ENCODE measurements around the gene ADARB2. TPM values are rescaled to one million over a fixed set of nuclear protein-coding genes. Genes with fewer than 3 reads are reported as not detected.
"Not testable (repeated sequence)": the region's sequence is repeated elsewhere in the genome, so short reads cannot be mapped to it uniquely, and the experiment has no call there.

ADARB2 gene
- total RNA-seq, 2 donors from 2014 or later, result 1.1 to 1.8 TPM

- Mint-ChIP-seq H3K36me3 (ENCODE audit: low read depth) (peaks cover 2% of the 10 kb centered on the region), H3K9me3 (peaks cover 51% of the 10 kb centered on the region), H3K27ac (no peak overlapping the region), H3K4me1 (peaks cover 4% of the 10 kb centered on the region), H3K4me3 (no peak overlapping the region), H3K27me3 (ENCODE audit: insufficient read depth) (no peaks in the 10 kb centered on the region)
- Histone ChIP-seq H3K27ac (ENCODE audit: low read depth, low read length) (no peak overlapping the region), H3K4me1 (ENCODE audit: control insufficient read depth, insufficient read depth, low read length) (no peaks in the 10 kb centered on the region), H3K4me3 (ENCODE audit: low read length) (no peak overlapping the region), H3K9ac (ENCODE audit: extremely low read depth, low read length, poor library complexity, severe bottlenecking) (no peak overlapping the region), H3K9me3 (ENCODE audit: control insufficient read depth, low read length) (peaks cover 11% of the 10 kb centered on the region), H3K27me3 (ENCODE audit: control insufficient read depth, insufficient read depth, low read length, poor library complexity, severe bottlenecking) (no peaks in the 10 kb centered on the region), H3K36me3 (ENCODE audit: control insufficient read depth, insufficient read depth, low read length) (no peaks in the 10 kb centered on the region)
- TF ChIP-seq, protein P1, sequence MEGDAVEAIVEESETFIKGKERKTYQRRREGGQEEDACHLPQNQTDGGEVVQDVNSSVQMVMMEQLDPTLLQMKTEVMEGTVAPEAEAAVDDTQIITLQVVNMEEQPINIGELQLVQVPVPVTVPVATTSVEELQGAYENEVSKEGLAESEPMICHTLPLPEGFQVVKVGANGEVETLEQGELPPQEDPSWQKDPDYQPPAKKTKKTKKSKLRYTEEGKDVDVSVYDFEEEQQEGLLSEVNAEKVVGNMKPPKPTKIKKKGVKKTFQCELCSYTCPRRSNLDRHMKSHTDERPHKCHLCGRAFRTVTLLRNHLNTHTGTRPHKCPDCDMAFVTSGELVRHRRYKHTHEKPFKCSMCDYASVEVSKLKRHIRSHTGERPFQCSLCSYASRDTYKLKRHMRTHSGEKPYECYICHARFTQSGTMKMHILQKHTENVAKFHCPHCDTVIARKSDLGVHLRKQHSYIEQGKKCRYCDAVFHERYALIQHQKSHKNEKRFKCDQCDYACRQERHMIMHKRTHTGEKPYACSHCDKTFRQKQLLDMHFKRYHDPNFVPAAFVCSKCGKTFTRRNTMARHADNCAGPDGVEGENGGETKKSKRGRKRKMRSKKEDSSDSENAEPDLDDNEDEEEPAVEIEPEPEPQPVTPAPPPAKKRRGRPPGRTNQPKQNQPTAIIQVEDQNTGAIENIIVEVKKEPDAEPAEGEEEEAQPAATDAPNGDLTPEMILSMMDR (conservative IDR thresholded peaks at IDR 0.05), result peak; percentile 20
- peak; percentile 73 for DNase-seq
- 11 to 18% methylated on average over 4 to 5 of the region's 5 CpGs for WGBS, 2 experiments (ENCODE audit: insufficient coverage in 1 of 2, insufficient read length in 1 of 2)
These were observed 37.5 kb upstream of the ADARB2 start for GRCh38 chr10:1774796-1775195.

DNA sequence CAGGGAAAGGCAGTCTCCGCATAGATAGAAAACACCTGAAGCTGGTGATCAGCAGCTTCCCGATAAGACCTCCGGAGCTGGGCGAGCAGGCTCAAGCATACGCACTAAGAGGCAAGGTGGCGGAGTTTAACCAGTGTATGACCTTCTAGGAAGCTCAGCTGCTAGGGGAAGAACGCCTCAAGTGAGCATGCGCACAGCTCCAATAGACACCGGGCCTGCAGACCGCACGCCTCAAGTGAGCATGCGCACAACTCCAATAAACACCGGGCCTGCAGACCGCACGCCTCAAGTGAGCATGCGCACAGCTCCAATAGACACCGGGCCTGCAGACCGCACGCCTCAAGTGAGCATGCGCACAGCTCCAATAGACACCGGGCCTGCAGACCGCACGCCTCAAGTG lies 35.9 kb upstream of the ADARB2 start:
- DNase-seq; H3K27me3 Mint-ChIP-seq (ENCODE audit: insufficient read depth); H3K4me3 ChIP-seq (ENCODE audit: low read length); H3K4me3 Mint-ChIP-seq; H3K27ac Mint-ChIP-seq; H3K36me3 Mint-ChIP-seq (ENCODE audit: low read depth); H3K36me3 ChIP-seq (ENCODE audit: control insufficient read depth, insufficient read depth, low read length); H3K4me1 ChIP-seq (ENCODE audit: control insufficient read depth, insufficient read depth, low read length); H3K4me1 Mint-ChIP-seq; H3K27me3 ChIP-seq (ENCODE audit: control insufficient read depth, insufficient read depth, low read length, poor library complexity, severe bottlenecking); H3K27ac ChIP-seq (ENCODE audit: low read depth, low read length); H3K9ac ChIP-seq (ENCODE audit: extremely low read depth, low read length, poor library complexity, severe bottlenecking): not testable (repeated sequence)
- H3K9me3 Mint-ChIP-seq, result peaks cover 45% of the 10 kb centered on the region
- WGBS, 2 experiments (ENCODE audit: insufficient coverage in 1 of 2, insufficient read length in 1 of 2), result 93 to 97% methylated on average over 10 to 23 of the region's 23 CpGs
- H3K9me3 ChIP-seq (ENCODE audit: control insufficient read depth, low read length), result peaks cover 11% of the 10 kb centered on the region

GRCh38 chr10:1766049-1766448 lies 28.7 kb upstream of the ADARB2 start:
- no peak for DNase-seq
- Histone ChIP-seq H3K36me3 (ENCODE audit: control insufficient read depth, insufficient read depth, low read length) (no peaks in the 10 kb centered on the region), H3K4me1 (ENCODE audit: control insufficient read depth, insufficient read depth, low read length) (no peaks in the 10 kb centered on the region), H3K9ac (ENCODE audit: extremely low read depth, low read length, poor library complexity, severe bottlenecking) (no peak overlapping the region), H3K27me3 (ENCODE audit: control insufficient read depth, insufficient read depth, low read length, poor library complexity, severe bottlenecking) (no peaks in the 10 kb centered on the region), H3K9me3 (ENCODE audit: control insufficient read depth, low read length) (no peaks in the 10 kb centered on the region), H3K27ac (ENCODE audit: low read depth, low read length) (no peak overlapping the region), H3K4me3 (ENCODE audit: low read length) (no peak overlapping the region)
- Mint-ChIP-seq H3K9me3 (peaks cover 4% of the 10 kb centered on the region), H3K4me1 (no peaks in the 10 kb centered on the region), H3K27ac (no peak overlapping the region), H3K36me3 (ENCODE audit: low read depth) (no peaks in the 10 kb centered on the region), H3K4me3 (no peak overlapping the region), H3K27me3 (ENCODE audit: insufficient read depth) (no peaks in the 10 kb centered on the region)
- WGBS, 2 experiments (ENCODE audit: insufficient coverage in 1 of 2, insufficient read length in 1 of 2), result 82 to 85% methylated on average over 9 to 10 of the region's 10 CpGs
- TF ChIP-seq, protein P1 (conservative IDR thresholded peaks at IDR 0.05), result no peak

GRCh38 chr10:1762076-1762475 lies 24.8 kb upstream of the ADARB2 start:
- Mint-ChIP-seq H3K36me3 (ENCODE audit: low read depth) (no peaks in the 10 kb centered on the region), H3K9me3 (peaks cover 24% of the 10 kb centered on the region), H3K27ac (no peak overlapping the region), H3K4me3 (no peak overlapping the region), H3K27me3 (ENCODE audit: insufficient read depth) (no peaks in the 10 kb centered on the region), H3K4me1 (no peaks in the 10 kb centered on the region)
- H3K27ac ChIP-seq (ENCODE audit: low read depth, low read length), result no peak overlapping the region
- DNase-seq, result no peak
- no peaks in the 10 kb centered on the region for H3K4me1 ChIP-seq (ENCODE audit: control insufficient read depth, insufficient read depth, low read length)
- H3K9ac ChIP-seq (ENCODE audit: extremely low read depth, low read length, poor library complexity, severe bottlenecking), result no peak overlapping the region
- WGBS, 2 experiments (ENCODE audit: insufficient coverage in 1 of 2, insufficient read length in 1 of 2), result 88 to 89% methylated on average over 8 of the region's 8 CpGs
- H3K36me3 ChIP-seq (ENCODE audit: control insufficient read depth, insufficient read depth, low read length), result no peaks in the 10 kb centered on the region
- H3K27me3 ChIP-seq (ENCODE audit: control insufficient read depth, insufficient read depth, low read length, poor library complexity, severe bottlenecking), result no peaks in the 10 kb centered on the region
- peaks cover 8% of the 10 kb centered on the region for H3K9me3 ChIP-seq (ENCODE audit: control insufficient read depth, low read length)
- TF ChIP-seq, protein P1 (conservative IDR thresholded peaks at IDR 0.05), result no peak
- H3K4me3 ChIP-seq (ENCODE audit: low read length), result no peak overlapping the region
